Activated CD4-positive, alpha-beta T cell treated with anti-CD3 and anti-CD28 coated beads, Interleukin-2, Interleukin-6, amounts not matched to agents 100 ng/mL and 50 ng/mL, durations not matched to agents 16 hours and 8 hours (primary cell): Measurements from ENCODE around the gene EPS8L2.

ENCODE experiments used
- DNase-seq: peaks from one replicate; pipeline ENCODE4 v3.0.0-alpha.2; 2020

EPS8L2 gene

GRCh38 chr11:763073-763463 lies 57.0 kb downstream of the EPS8L2 start:
- no peak for DNase-seq

GRCh38 chr11:763549-764321 lies 57.7 kb downstream of the EPS8L2 start:
- no peak for DNase-seq

DNA sequence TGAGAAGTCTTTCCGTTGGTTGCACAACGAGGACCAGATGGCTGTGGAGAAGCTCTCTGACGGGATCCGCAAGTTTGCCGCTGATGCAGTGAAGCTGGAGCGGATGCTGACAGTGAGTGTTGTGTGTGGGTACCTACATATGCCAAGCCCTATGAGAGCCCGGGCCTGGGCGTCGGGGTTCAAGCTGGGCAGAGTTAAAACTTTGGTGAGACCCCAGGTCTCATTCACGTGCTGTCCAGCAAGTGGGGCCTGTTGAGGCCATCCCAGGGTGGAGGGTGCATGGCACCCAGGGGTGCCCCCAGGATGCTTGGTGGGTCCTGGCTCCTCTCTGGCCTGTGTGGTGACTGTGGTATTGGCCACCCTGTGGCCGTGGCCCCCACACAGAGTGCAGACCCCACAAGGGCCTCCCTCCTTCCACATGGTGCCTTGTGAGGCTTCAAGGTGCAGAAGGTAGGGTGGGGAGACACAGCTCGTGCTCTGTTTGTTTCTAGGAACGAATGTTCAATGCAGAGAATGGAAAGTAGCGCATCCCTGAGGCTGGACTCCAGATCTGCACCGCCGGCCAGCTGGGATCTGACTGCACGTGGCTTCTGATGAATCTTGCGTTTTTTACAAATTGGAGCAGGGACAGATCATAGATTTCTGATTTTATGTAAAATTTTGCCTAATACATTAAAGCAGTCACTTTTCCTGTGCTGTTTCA lies 58.4 kb downstream of the EPS8L2 start:
- DNase-seq: no peak

- peak; percentile 73 for DNase-seq
Measured at GRCh38 chr11:765025-765801, 59.2 kb downstream of the EPS8L2 start.

DNA sequence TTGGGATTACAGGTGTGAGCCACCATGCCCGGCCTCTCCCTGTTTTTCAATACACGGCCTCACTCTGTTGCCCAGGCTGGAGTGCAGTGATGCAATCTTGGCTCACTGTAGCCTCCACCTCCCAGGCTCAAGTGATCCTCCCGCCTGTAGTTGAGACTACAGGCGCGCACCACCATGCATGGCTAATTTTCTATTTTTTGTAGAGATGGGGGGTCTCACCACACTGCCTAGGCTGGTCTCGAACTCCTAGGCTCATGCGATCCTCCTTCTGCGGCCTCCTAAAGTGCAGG lies 59.7 kb downstream of the EPS8L2 start:
- no peak for DNase-seq

DNA sequence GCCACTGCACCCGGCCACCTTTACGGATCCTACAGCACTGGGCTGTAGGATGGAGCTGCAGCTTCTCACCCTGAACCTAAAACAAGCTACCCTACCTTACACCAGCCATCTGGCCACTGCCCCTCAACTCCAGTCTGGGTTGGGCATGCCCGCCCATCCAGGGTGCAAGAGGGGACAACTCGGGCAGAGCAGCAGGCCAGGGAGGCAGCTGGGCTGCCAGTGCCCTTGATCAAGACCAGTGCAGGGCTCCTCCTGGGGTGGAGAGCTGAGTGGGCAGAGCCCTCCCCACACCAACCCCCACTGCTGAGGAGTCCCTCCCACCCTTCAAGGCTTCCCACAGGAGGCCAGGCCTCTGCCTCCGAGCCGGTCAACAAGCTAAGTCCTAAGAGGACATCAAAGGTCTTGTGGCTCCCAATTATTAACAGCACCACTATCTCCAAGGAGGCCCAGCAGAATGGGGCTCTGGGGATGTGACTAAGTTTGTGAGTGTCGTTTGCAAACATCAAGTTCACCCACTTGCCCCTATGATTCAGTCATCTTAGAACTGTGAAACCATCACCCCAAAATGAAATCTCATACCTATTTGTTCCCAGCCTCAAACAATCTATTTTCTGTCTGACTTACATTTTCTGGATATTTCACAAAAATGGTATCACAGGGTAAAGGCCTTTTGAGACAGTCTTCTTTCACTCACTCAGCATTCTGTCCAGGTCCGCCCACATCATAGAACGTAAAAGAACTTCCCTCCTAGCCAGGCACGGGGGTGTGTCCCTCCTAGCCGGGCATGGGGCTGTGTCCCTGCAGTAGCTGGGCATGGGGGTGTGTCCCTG lies 60.3 kb downstream of the EPS8L2 start:
- no peak for DNase-seq

DNA sequence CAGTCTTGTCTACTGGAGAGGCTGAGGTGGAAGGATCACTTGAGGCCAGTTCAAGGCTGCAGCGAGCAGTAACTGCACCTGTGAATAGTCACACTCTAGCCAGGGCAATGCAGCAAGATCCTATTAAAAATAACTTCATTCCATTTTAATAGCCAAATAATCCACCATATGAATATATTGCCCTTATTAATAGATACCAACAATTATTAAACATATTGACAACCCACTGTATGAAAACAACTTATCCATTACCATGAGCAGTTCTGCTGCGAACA lies 60.8 kb downstream of the EPS8L2 start:
- DNase-seq: no peak

DNA sequence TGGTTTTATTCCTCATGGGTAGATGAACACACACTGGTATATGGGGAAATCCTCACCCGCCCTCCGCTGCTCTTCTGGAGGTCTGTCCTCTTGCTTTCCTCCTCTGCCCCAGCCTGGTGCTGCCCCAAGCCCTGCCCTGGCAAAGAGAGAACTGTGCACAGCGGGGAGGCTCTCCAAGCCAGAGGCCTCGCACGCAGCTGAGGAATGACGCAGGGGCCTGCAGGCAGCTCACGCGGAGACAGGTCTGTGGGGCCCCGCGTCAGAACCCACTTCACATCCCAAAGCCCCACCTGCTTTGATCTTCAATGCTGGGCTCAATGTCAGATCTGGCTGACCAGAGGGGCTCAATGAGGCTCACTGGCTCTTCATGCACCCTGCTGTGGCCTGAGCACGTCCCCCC lies 61.2 kb downstream of the EPS8L2 start:
- DNase-seq: no peak

DNA sequence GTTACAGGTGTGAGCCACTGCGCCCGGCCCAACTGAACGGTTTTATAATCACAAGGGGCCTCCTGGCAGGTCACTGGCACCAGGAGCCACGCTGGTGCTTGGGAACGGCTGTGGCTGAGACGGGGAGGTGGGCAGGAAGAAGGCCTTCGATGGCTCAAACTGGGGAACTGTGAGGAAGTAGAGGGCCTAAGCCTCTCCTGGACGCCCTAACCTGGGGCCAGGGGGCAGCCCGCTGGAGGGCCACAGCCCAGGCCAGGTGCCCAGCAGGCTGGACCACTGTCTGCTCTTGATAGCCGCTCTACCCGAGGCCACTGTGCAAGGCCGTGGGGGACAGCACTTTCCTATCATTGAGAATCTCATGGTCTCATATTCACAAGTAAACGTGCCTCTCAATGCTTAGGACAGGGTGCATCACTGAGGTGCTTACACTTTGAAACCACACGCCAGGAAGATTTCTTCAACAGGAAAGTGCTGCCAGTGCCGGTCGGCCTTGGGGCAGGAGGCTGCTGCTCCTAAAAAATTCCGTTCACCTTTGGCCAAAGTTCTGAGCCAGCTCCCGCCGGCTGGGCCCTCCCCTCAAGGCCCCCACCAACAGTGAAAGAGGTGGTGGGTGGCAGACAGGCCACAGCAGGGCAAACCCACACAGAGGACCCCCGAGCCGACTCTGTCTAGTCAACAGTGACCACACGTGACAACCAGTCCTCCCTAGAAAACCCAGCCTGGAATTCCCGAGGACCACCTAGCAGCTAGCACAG lies 64.0 kb downstream of the EPS8L2 start:
- no peak for DNase-seq

DNA sequence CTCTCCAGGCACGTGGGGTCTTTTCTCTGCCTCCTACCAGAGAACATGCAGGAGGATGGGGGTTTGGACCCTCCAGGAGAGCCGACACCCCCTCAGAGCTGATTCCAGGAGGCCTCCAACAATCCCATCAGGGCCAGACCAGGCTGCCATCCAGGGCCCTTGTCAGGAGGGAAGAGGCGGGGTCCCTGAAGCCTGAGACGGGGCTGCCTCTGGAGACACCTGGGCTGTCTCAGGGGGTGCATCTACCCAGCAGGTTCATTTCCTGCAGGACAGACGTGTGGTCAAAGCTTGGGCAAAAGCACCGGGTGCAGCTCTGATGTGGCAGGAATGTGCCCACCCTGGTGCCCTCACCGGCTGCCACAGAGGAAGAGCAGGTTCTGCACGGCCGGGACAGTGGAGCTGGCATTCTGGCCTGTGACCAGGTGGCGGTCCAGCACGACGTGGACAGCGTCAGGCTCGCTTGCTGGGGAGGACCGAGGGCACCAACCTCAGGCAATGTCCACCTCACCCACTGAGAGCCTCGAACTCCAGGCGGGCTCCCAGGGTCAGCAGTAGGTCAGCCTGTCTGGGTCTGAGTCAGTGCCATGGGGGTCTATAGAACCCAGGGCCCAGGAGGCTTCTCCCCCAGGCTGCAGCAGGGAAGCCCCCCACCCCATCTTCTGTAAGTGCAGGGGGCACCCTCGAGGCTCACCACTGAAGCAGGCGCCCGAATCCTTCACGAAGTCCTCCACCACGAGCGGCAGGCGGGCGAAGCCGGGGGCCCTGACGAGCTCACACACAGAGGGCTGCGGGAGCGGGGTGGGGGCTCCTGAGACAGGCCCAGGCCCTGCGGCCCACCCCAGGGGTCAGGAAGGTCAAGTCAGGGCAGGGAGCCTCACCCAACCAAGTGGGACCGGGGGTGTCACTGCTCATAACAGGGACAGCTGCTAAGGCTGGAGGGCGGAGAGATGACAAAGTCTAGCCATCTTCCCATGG lies 64.9 kb downstream of the EPS8L2 start:
- no peak for DNase-seq

GRCh38 chr11:771617-772204 lies 65.7 kb downstream of the EPS8L2 start:
- no peak for DNase-seq

DNA sequence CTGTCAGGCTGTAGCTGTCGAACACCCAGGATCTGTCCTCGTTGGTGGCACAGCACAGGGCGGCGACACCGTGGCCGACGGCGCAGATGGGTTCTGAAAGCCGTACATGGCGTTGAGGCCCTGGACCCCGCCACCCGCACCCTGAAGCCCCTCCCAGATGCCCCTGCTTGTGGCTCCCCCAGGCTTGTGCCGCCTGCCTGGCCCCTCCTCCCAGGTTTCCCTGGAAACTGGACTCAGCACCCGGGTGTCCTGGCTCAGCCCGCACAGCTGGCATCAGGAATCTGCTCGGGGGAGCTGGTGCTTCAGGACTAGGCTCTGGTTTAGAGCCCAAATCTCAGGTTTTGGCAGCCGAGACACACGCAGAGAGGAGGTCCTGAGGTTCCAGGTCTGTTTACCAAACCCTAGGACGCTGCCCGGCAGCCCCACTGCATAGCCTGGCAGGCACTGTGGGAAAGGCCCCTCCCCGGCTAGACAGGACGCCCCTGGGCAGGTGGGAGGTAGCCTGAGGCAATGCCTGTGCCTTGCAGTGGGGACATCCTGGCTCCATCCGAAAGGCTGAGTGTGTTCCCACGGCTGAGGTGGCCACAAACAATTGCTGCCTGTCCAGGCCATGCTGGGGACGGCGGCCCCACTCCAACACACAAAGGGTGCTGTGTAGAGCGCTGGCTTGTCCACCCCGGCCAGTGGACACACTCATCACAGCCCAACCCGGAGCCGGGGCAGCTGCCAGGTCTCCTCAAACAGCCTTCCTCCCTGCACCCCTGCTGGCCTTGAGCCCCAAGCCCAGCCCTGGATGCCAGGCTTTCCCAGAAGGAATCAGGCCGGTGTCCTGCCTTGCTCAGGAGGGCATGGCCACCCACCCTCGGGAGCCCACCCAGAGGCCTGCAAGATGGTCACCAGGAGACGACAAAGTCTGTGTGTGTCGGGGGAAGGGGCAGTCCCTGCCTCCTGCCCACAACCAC lies 66.7 kb downstream of the EPS8L2 start:
- no peak for DNase-seq

- no peak for DNase-seq
Measured at GRCh38 chr11:773425-773824, 67.4 kb downstream of the EPS8L2 start.

DNA sequence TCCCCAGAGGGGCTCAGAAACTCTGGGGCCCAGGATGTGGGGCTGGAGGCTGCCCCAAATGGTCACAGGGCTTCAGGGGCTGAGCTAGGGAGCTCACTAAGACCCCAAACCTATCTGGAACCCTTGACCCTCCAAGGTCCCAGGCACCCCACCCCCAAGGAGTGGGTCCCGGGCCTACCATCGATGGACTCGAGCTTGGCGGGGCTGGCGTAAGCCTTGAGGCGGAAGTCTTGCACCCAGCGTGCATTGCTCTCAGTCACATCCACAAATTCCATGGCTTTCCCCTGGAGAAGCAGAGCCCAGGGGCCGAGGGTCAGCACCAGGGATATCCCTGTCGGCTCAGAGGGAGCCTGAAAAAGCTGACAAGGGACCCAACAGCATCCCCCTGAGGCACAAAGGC lies 67.8 kb downstream of the EPS8L2 start:
- DNase-seq: no peak

DNA sequence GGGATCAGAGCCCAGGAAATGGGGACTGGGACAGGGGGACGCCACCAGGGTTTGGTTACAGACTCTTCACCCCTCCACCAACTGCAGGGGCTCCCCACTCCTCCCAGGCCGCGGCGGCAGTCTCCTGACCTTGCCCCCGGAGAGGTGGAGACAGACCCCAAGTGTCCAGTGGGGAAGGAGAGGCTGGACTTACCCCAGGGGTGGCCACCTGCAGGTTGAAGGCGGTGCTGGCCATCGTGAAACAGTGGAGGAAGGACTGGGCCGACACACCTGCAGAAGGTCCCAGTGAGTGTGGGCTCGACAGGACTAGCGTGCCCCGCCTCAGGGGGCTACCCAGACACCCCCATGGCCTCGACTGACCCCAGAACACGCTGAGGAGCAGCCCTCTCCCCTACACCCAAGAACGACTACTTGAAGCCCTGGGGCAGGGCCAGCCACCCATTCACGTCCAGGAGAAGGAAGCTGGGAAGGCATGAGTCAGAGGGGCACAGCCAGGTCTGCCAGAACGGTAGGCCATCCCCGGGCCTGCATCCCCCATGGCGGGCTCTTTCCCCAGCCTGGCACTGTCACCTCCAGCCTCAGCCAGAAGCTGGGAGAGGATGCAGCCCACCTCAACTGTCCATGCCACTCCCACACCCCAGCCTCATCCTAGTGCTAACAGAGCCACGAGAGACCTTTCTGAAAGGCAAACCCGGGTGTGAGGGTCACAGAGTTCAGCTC lies 69.0 kb downstream of the EPS8L2 start:
- DNase-seq: no peak

DNA sequence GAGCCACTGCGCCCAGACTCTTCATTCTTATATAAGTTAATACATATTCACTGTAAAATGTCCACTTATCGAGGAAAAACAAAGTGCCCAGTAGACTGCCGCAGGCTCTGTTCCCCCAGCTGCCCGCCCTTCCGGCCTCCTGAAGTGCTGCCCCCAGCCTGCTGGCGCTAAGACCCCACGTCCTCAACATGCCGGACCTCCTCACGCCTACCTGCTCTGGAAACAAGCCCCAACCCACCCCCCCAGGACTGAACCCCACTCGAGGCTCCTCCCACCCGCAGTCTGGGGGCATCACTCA lies 70.2 kb downstream of the EPS8L2 start:
- no peak for DNase-seq

- DNase-seq: no peak
Measured at GRCh38 chr11:776561-777287, 70.7 kb downstream of the EPS8L2 start.
